Central memory CD4-positive, alpha-beta T cell (primary cell): ENCODE results near the gene CARMIL1.
"Not testable (repeated sequence)": the region's sequence is repeated elsewhere in the genome, so short reads cannot be mapped to it uniquely, and the experiment has no call there.

ENCODE experiments used
- DNase-seq: peaks from one replicate; pipeline ENCODE4 v3.0.0; 2022

CARMIL1 gene

DNA sequence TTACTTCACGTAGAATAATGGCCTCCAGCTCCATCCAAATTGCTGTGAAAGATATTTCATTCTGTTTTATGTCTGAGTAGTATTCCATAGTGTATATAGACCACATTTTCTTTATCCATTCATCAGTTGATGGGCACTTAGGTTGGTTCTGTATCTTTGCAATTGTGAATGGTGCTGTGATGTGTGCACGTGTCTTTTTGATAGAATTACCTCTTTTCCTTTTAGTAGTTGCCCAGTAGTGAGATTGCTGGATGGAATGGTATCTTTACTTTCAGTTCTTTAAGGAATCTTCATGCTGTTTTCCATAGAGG lies 91.8 kb downstream of the CARMIL1 start:
- DNase-seq: no peak

DNA sequence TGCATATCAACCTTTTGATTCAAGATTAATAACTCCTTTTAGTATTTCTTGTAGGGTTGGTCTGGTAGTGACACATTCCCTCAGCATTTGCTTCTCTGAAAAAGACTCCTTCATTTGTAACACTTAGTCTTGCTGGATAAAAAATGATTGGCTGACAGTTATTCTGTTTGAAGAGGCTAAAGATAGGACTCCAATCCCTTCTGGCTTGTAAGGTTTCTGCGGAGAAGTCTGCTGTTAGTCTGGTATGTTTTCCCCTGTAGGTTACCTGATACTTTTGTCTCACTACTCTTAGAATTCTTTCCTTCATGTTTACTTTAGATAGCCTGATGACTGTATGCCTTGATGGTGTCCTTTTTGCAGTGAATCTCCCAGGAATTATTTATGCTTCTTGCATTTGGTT lies 96.0 kb downstream of the CARMIL1 start:
- DNase-seq: no peak

GRCh38 chr6:25377664-25378063 lies 98.5 kb downstream of the CARMIL1 start:
- no peak for DNase-seq

GRCh38 chr6:25381077-25381476 lies 101.9 kb downstream of the CARMIL1 start:
- DNase-seq: no peak

- not testable (repeated sequence) for DNase-seq
Measured at GRCh38 chr6:25382476-25382875, 103.3 kb downstream of the CARMIL1 start.

- no peak for DNase-seq
Measured at GRCh38 chr6:25384234-25384633, 105.1 kb downstream of the CARMIL1 start.

DNA sequence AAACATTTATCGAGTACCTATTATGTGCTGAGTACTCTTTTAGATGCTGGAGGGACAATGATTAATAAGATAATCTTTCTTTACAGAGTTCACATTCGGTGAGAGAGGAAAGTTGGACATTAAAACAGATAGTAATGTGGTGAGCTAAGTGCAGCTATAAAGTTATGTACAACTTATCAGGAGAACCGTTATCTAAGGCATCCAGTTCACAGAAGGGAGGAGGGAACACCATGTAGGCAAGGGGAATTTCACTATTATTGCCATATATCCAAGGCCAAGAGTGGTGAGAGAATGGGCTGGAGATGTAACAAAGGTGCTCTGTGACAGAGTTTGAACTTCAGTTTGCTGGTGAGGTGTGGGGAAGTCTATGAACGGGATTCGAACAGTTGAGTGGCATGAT lies 105.8 kb downstream of the CARMIL1 start:
- no peak for DNase-seq

DNA sequence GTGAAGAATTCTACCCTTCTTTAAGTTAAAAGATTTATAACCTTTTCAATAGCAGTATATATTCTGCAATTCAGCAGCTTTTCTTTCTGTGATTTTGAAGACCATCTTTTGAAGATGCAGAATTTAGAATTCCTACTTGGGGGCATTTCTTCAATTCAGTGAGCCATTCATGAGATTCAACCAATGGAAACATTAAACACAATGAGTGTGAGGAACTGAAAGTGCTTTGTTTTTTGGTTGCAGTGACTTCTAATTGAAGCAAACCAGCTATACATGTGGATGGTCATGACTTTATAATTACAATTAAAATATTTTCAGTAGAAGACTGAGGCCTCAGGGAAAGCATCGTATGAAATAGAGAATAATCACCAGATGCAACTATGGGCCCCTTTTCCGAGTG lies 108.3 kb downstream of the CARMIL1 start:
- DNase-seq: no peak

- DNase-seq: no peak
Measured at GRCh38 chr6:25387911-25388310, 108.7 kb downstream of the CARMIL1 start.

GRCh38 chr6:25388776-25389175 lies 109.6 kb downstream of the CARMIL1 start:
- no peak for DNase-seq

- DNase-seq: no peak
Measured at GRCh38 chr6:25389471-25389870, 110.3 kb downstream of the CARMIL1 start.

DNA sequence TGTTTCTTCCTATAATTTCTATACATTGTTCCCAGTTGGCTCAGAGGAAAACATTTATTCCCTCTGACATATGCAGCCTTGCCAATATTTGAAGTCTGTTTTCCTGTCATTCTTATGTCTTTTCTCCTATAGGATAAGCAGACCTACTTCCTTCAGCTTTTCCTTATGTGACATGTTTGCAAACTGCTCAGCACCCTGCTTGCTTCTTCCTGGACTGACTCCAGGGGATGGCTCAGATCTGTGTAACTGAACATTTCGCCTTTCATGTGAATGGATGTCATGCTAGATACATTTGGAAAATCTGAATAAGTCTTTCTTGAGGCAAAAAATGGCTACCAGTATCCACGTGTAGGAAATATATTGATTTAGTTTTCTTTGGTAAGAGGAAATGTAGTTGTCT lies 113.2 kb downstream of the CARMIL1 start:
- DNase-seq: no peak

DNA sequence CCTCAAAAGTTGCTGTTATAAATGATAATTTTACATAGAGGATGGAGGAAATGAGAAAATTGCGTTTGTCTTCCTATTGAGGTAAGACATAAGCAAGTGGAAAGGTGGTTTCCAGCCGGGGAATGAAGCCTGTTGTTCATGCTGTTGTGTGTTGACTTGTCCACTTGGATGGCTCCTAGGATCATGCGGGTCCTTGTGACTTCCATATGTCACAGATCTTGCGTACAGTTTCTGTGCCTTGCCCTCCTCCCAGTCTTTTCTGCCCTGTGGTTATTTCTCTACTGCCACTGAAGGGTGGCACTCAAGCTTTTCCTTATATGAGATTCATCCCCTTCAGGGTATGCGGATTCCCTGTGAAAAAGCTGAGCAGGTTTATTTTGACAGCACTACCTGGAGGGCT lies 116.6 kb downstream of the CARMIL1 start:
- DNase-seq: no peak

DNA sequence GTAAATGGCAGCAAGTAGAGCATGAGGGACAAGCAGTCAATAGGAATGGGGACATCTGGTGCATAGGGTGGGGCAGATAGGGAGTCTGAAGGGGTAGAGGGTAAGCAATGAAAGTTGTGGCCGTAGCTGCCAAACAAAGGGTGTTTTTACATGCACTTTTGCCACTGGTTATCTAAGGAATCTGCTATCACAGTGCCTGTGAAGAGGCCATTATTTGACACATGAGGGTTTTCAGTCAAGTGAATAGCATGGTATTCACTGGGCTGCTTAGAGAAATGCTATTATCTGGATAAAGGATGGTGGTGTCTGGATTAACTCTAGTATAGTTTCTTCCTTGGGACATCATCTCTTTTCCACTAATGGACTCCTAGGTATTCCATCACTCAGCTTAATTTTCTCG lies 118.2 kb downstream of the CARMIL1 start:
- no peak for DNase-seq

DNA sequence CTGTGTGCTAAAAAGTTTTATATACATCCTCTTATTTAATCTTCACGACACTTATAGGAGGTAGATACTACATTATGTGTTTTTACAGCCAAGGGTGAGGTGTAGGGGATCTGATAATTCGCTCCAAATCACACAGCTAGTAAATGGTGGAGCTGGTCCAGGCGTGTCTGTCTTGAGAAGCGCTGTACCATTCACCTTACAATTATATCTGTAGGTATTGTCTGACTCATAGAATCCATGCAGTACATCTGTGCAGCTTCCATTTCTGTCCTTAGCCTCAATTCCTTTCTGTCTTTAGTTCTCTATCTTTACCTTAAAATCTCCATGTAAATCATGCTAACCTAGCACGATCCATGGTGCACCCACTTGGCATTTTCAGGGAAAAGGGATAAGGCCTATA lies 120.7 kb downstream of the CARMIL1 start:
- DNase-seq: no peak

DNA sequence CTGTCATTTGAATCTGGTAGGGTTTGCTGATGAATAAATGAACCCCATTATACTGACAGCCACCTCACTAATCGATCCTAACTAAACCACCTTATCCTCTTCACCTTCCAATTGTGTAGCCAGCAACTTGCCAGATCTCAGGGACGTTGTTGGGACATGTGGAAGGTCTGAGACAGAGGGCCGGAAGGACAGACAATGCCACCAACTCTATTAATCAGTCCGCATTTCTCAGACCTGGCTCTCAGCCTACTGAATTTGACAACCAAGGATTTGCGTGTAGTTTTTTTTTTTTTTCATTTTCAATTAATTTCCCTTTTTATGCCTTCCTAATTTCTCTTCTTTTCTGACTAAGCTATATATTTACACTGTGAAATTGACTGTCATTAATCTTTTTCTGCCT lies 122.5 kb downstream of the CARMIL1 start:
- DNase-seq: no peak

DNA sequence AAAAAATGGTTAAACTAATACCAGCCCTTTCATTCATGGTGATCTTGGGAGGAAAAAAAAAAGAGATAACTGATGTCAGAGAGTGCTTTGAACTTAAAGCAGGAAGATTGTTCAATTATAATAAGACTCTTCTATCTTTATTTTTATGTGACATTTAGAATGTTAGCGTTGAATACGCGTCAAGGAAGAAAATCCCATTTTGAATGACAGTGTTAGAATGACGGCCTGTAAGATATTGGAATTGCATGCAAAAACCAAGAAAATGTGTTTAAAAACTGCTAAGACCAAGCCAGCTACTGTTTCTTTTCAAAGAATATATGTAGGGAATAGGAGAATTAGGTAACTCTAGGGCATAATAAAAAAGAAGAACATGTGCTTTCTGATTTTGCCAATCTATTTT lies 123.0 kb downstream of the CARMIL1 start:
- DNase-seq: no peak

- no peak for DNase-seq
Measured at GRCh38 chr6:25403150-25403549, 124.0 kb downstream of the CARMIL1 start.

DNA sequence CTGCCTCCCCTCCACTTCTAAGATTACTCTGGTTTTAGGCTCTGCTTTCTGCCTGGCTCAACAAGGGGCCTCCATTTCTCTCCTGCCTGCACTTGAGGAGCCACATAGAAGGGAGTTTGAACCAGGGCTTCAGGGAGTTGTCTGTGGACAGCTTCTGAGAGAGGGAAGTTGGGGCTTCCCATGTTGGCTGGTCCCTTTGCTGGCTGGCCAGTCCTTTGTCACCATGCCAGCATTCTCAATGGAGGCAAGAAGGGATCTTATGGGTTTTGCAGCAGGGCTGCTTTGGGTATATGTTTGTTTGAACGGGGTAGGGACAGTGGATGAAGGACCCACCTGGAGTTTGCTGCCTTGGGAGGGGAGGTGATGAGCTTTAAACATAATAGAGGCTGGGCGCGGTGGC lies 124.9 kb downstream of the CARMIL1 start:
- no peak for DNase-seq

GRCh38 chr6:25404693-25405169 lies 125.6 kb downstream of the CARMIL1 start:
- peak; percentile 42 for DNase-seq

DNA sequence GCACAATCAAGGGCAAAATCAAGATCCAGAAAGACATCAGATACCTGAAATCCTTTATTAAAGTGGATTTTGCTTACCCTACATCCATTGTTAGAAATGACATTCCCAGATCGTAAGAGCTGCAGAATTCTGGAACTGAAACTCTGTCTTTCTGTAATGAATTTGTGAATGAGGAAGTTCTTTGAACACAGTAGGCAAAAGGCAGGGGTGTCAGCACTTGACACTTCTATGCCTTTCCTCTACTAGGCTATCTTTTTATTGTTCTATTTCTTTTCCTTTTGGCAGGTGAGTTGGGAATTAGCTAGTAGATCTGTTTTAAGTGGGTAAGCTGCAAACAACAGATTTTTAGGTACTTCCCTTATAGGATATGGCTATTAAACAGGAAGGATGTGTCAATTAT lies 126.3 kb downstream of the CARMIL1 start:
- no peak for DNase-seq

DNA sequence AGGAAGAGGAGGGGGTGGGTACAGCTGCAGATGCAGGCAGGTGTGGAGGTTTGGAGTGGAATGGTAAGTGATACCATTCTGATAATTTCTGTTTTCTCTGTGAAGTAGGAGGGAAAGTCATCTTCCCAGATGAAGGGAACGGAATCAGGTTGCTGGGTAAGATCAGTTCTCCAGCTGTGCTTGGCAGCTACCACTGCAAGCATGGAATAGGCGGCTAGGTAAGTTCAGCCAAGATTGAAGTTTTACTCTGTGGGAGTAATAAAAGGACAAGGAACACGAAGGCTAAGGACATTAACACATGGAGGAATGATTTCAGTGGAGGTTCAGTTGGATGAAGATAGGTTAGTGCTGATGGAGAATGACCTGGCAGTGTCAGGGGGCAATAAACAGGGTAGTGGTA lies 128.3 kb downstream of the CARMIL1 start:
- DNase-seq: no peak

GRCh38 chr6:25410102-25410501 lies 130.9 kb downstream of the CARMIL1 start:
- DNase-seq: no peak

GRCh38 chr6:25411316-25411950 lies 132.3 kb downstream of the CARMIL1 start:
- no peak for DNase-seq

DNA sequence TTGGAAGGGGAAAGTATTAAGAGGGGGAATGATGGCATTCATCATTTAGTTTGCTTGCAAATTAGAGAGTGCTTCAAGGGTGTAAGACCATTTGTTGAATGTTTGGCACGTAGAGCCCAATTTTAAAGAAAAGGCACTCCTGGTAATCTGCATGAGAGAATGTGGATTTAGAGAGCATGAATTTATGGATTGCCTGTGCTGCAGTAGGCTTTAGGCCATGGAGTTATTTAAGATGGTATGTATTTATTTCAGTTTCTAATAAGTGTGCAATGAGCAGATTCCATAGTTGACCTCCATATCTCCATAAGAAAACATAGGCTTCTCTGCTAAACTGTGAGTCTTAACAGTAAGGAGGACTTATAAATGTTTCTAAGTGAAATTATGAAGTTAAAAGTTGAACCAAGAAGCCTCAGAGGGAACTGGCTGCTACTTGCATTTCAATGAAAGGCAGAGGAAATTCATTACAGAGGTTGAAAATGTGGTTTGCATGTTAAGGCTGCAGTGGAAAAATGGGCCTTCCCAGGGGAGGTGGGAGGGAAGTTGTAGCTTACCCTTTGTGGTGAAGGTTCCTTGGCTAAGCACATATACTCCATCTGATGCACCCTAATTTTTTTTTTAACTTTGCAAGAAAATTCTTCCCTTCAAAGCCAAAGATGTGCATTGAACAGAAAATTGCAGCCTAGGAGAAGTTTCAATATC lies 134.2 kb downstream of the CARMIL1 start:
- DNase-seq: no peak
